H1 (cell line): Measurements from ENCODE around the gene TMEM126B. TPM values are rescaled to one million over a fixed set of nuclear protein-coding genes. Genes with fewer than 3 reads are reported as not detected.

ENCODE experiments used
- CTCF ChIA-PET: fragments of 300-600 bp; sonication (Branson Sonifier 250); formaldehyde crosslinking; loops from one replicate; lab custom pipeline; 2021; ENCODE audit not compliant: partially characterized antibody; lab: Charles Lee
- POLR2A ChIA-PET: fragments of 300-600 bp; sonication (Branson Sonifier 250); formaldehyde crosslinking; loops from one replicate; lab custom pipeline; 2021; ENCODE audit warnings: inconsistent platforms; ENCODE audit not compliant: partially characterized antibody; lab: Charles Lee
- DNase-seq, 2 experiments: peaks; one replicate each; pipeline versions ENCODE4 v3.0.0 to v3.0.0-alpha.2; 2010 to 2022; ENCODE audit warnings: low spot score in 2 of 2, low read depth in 1 of 2, mixed read lengths in 1 of 2
- FAIRE-seq: peaks from 2 replicates; lab custom pipeline; 2011; peaks lifted over from hg19 to GRCh38; lab: Jason Lieb, UNC
- H2AFZ ChIP-seq: 2 replicates; pipeline ENCODE4 v1.8.1; 2012; ENCODE audit warnings: low read length, inconsistent platforms
- H2AK5ac ChIP-seq: 2 replicates; pipeline ENCODE4 v1.6.1; 2013; ENCODE audit warnings: low read depth, low read length
- H2BK120ac ChIP-seq: replicated peaks from 2 replicates; pipeline ENCODE3; 2013; ENCODE audit warnings: low read depth, low read length, inconsistent platforms
- H2BK12ac ChIP-seq: 2 replicates; pipeline ENCODE4 v1.6.1; 2013; ENCODE audit warnings: low read depth, low read length
- H2BK15ac ChIP-seq: 2 replicates; pipeline ENCODE4 v1.6.1; 2013; ENCODE audit warnings: low read length
- H2BK20ac ChIP-seq: 2 replicates; pipeline ENCODE4 v1.6.1; 2013; ENCODE audit warnings: low read length
- H2BK5ac ChIP-seq: 2 replicates; pipeline ENCODE4 v1.6.1; 2013; ENCODE audit warnings: low read depth, low read length
- H3K14ac ChIP-seq: 2 replicates; pipeline ENCODE4 v1.6.1; 2013; ENCODE audit warnings: inconsistent platforms; ENCODE audit not compliant: insufficient read length
- H3K18ac ChIP-seq: 2 replicates; pipeline ENCODE4 v1.6.1; 2013; ENCODE audit warnings: low read length; ENCODE audit errors: extremely low read depth
- H3K23ac ChIP-seq: 2 replicates; pipeline ENCODE4 v1.6.1; 2013; ENCODE audit warnings: inconsistent platforms; ENCODE audit not compliant: insufficient read length
- H3K23me2 ChIP-seq: 2 replicates; pipeline ENCODE4 v1.6.1; 2013; ENCODE audit warnings: low read depth, low read length
- H3K27ac ChIP-seq: 2 replicates; pipeline ENCODE4 v1.6.1; 2011; ENCODE audit warnings: low read depth, low read length, inconsistent platforms
- H3K27me3 ChIP-seq, 4 experiments: replicated peaks in 1 of 4; 1 replicate in 1 of 4; 2 replicates in 3 of 4; pipeline versions ENCODE4 v1.6.1 to v1.8.1; 2011 to 2013; ENCODE audit warnings: low read length in 3 of 4, mild to moderate bottlenecking in 3 of 4, inconsistent platforms in 2 of 4, mixed read lengths in 2 of 4, moderate library complexity in 1 of 4; ENCODE audit not compliant: control insufficient read depth in 3 of 4, insufficient read depth in 3 of 4; ENCODE audit errors: extremely low read depth in 1 of 4
- H3K36me3 ChIP-seq, 4 experiments: 2 replicates each; pipeline versions ENCODE4 v1.6.1 to v1.8.1; 2011 to 2013; ENCODE audit warnings: mild to moderate bottlenecking in 4 of 4, low read length in 3 of 4, moderate library complexity in 2 of 4, control low read depth in 1 of 4, inconsistent platforms in 1 of 4; ENCODE audit not compliant: insufficient read depth in 4 of 4, control insufficient read depth in 2 of 4
- H3K4ac ChIP-seq: replicated peaks from 2 replicates; pipeline ENCODE3; 2013; ENCODE audit warnings: low read length, low read depth, mixed read lengths, inconsistent platforms; ENCODE audit not compliant: insufficient read length
- H3K4me1 ChIP-seq, 4 experiments: replicated peaks in 1 of 4; 1 replicate in 1 of 4; 2 replicates in 3 of 4; pipeline versions ENCODE4 v1.6.1 to v1.8.1; 2011 to 2013; ENCODE audit warnings: low read length in 3 of 4, inconsistent platforms in 2 of 4, mixed read lengths in 1 of 4; ENCODE audit not compliant: insufficient read depth in 4 of 4, control insufficient read depth in 3 of 4
- H3K4me2 ChIP-seq, 2 experiments: 2 replicates each; pipeline versions ENCODE4 v1.6.1 to v1.8.1; 2011 to 2013; ENCODE audit warnings: low read depth in 2 of 2, low read length in 2 of 2, control low read depth in 1 of 2, inconsistent platforms in 1 of 2, mild to moderate bottlenecking in 1 of 2; ENCODE audit not compliant: insufficient read depth in 1 of 2
- H3K4me3 ChIP-seq, 4 experiments: fragments of 200-600, 300-600 bp in 1 of 4; sonication (generic), shearing (Covaris generic), sonication (Bioruptor Twin) in 1 of 4; 2 replicates each; pipeline versions ENCODE4 v1.5.1 to v1.8.1; 2011 to 2016; ENCODE audit warnings: low read length in 4 of 4, low read depth in 3 of 4, control low read depth in 2 of 4, inconsistent platforms in 2 of 4, mild to moderate bottlenecking in 2 of 4, mixed read lengths in 1 of 4, moderate library complexity in 1 of 4; ENCODE audit not compliant: insufficient read depth in 2 of 4; ENCODE audit errors: extremely low read depth in 1 of 4
- H3K56ac ChIP-seq: replicated peaks from 2 replicates; pipeline ENCODE3; 2013; ENCODE audit warnings: low read depth, mild to moderate bottlenecking, mixed read lengths, low read length, inconsistent platforms; ENCODE audit not compliant: insufficient read length
- H3K79me1 ChIP-seq: 2 replicates; pipeline ENCODE4 v1.6.1; 2013; ENCODE audit warnings: low read depth, low read length, control low read depth
- H3K79me2 ChIP-seq, 2 experiments: 2 replicates each; pipeline versions ENCODE4 v1.6.1 to v1.8.1; 2012 to 2013; ENCODE audit warnings: low read length in 2 of 2, mild to moderate bottlenecking in 2 of 2, inconsistent platforms in 1 of 2; ENCODE audit not compliant: insufficient read depth in 2 of 2, control insufficient read depth in 1 of 2
- H3K9ac ChIP-seq, 4 experiments: replicated peaks in 1 of 4; 1 replicate in 1 of 4; 2 replicates in 3 of 4; pipeline versions ENCODE4 v1.6.1 to v1.8.1; 2011 to 2013; ENCODE audit warnings: low read depth in 3 of 4, low read length in 3 of 4, control low read depth in 2 of 4, mild to moderate bottlenecking in 2 of 4, moderate library complexity in 2 of 4, inconsistent platforms in 1 of 4; ENCODE audit errors: extremely low read depth in 1 of 4
- H3K9me3 ChIP-seq, 2 experiments: 2 replicates each; pipeline versions ENCODE4 v1.6.1 to v1.8.1; 2012 to 2013; ENCODE audit warnings: mild to moderate bottlenecking in 2 of 2, moderate library complexity in 2 of 2, control low read depth in 1 of 2, inconsistent platforms in 1 of 2, low read depth in 1 of 2, low read length in 1 of 2, mixed read lengths in 1 of 2; ENCODE audit not compliant: insufficient read depth in 2 of 2
- H4K20me1 ChIP-seq, 2 experiments: replicated peaks in 1 of 2; 2 replicates each; pipeline versions ENCODE3 to v1.8.1; 2011 to 2013; ENCODE audit warnings: inconsistent platforms in 2 of 2, low read length in 2 of 2, mild to moderate bottlenecking in 1 of 2; ENCODE audit not compliant: insufficient read depth in 2 of 2, control insufficient read depth in 1 of 2
- H4K5ac ChIP-seq: 2 replicates; pipeline ENCODE4 v1.6.1; 2013; ENCODE audit warnings: low read length, low read depth, mixed read lengths, inconsistent platforms; ENCODE audit not compliant: insufficient read length
- H4K8ac ChIP-seq: 2 replicates; pipeline ENCODE4 v1.8.0; 2013; ENCODE audit warnings: mild to moderate bottlenecking, moderate library complexity, low read length, inconsistent platforms; ENCODE audit not compliant: insufficient read depth; ENCODE audit errors: extremely low read depth
- H4K91ac ChIP-seq: replicated peaks from 2 replicates; pipeline ENCODE3; 2013; ENCODE audit warnings: low read length, mixed read lengths, inconsistent platforms; ENCODE audit not compliant: insufficient read length
- BRCA1 ChIP-seq: IDR thresholded peaks from 2 replicates; pipeline ENCODE4 v1.6.1; 2012; ENCODE audit warnings: low read depth, low read length, improper control_type of control experiment
- CHD2 ChIP-seq: IDR thresholded peaks from 2 replicates; pipeline ENCODE4 v1.6.1; 2012; ENCODE audit warnings: low read length, improper control_type of control experiment
- CTBP2 ChIP-seq: IDR thresholded peaks from 2 replicates; pipeline ENCODE4 v1.7.0; 2011; ENCODE audit warnings: borderline replicate concordance, mild to moderate bottlenecking, moderate library complexity, mixed read lengths, low read length; ENCODE audit not compliant: insufficient read depth, insufficient read length
- KDM1A ChIP-seq: fragments of 200-600, 300-600 bp; sonication (generic); IDR thresholded peaks from 2 replicates; pipeline ENCODE4 v1.7.1; 2016; ENCODE audit warnings: mild to moderate bottlenecking, low read length, borderline replicate concordance
- MAX ChIP-seq: IDR thresholded peaks from 2 replicates; pipeline ENCODE4 v1.6.1; 2012; ENCODE audit warnings: inconsistent platforms
- NANOG ChIP-seq: IDR thresholded peaks from 2 replicates; pipeline ENCODE4 v1.6.1; 2011; ENCODE audit warnings: low read length, low read depth, mild to moderate bottlenecking, inconsistent platforms; ENCODE audit not compliant: insufficient read depth, poor library complexity, severe bottlenecking
- PHF8 ChIP-seq: fragments of 200-600 bp; sonication (generic); conservative IDR thresholded peaks from 2 replicates; pipeline ENCODE4 v1.7.1; 2012; ENCODE audit warnings: low read depth, mild to moderate bottlenecking, inconsistent platforms, low read length, moderate library complexity
- RNF2 ChIP-seq: fragments of 200-900, 300-1000 bp; sonication (generic); IDR thresholded peaks from 2 replicates; pipeline ENCODE4 v1.7.1; 2016; ENCODE audit warnings: borderline replicate concordance, low read depth, mild to moderate bottlenecking, antibody characterized with exemption, low read length; ENCODE audit not compliant: poor library complexity, severe bottlenecking; ENCODE audit errors: missing control alignments
- SP1 ChIP-seq: IDR thresholded peaks from 2 replicates; pipeline ENCODE4 v1.6.1; 2011; ENCODE audit warnings: low read depth, low read length
- SUZ12 ChIP-seq: fragments of 200-600 bp; sonication (generic); IDR thresholded peaks from 2 replicates; pipeline ENCODE4 v1.6.1; 2012; ENCODE audit warnings: mild to moderate bottlenecking, inconsistent platforms, low read length, moderate library complexity, mixed read lengths
- TAF1 ChIP-seq: IDR thresholded peaks from 2 replicates; pipeline ENCODE4 v1.6.1; 2011; ENCODE audit warnings: mild to moderate bottlenecking, low read depth, low read length
- TBP ChIP-seq: IDR thresholded peaks from 2 replicates; pipeline ENCODE4 v1.6.1; 2011; ENCODE audit warnings: low read depth, low read length, improper control_type of control experiment
- WGBS, 2 experiments: shearing (Covaris generic) in 1 of 2; methylation state at CpG; one replicate each; pipeline versions ENCODE4 v1.1.6 to v1.1.7; 2013 to 2015; ENCODE audit warnings: low lambda C conversion rate in 2 of 2, mixed read lengths in 2 of 2, inconsistent platforms in 1 of 2, low coverage in 1 of 2, missing lambda C conversion rate in 1 of 2; ENCODE audit not compliant: insufficient replicate concordance in 2 of 2, insufficient coverage in 1 of 2, insufficient read length in 1 of 2; ENCODE audit errors: extremely low coverage in 1 of 2, missing lambda C conversion rate in 1 of 2; 5-methylcytosine and 5-hydroxymethylcytosine counted together
- polyA plus RNA-seq, 7 experiments: library from polyadenylated mRNA; depleted of rRNA in 3 of 7; stranded (reverse) in 5 of 7; unstranded in 2 of 7; fragments of >200 nt in 5 of 7; fragments of 200-250 nt in 2 of 7; gene quantifications; 1 replicate in 5 of 7; 2 replicates in 1 of 7; 4 replicates in 1 of 7; pipeline versions ENCODE4 v1.2.1 to v1.2.3, GENCODE V29; 2011 to 2013; ENCODE audit warnings: missing spikeins in 2 of 7, mixed read lengths in 2 of 7
- total RNA-seq: library from RNA; stranded (reverse); fragmentation: NEBNext Ultra II Directional; extraction: Animal tissue kit (Norgen Biotek cat#: 25700); gene quantifications from 2 replicates; pipeline ENCODE4 v1.2.1, GENCODE V29; 2021

Gene TMEM126B
- total and polyA plus RNA-seq, 2 of the 8 experiments (the other 6 are each of a cell fraction or from before 2014, with no cell fraction given): 85.6 to 101 TPM

- Histone ChIP-seq H3K56ac (no peak overlapping the region), H3K4ac (no peak overlapping the region), H2BK15ac (no peak overlapping the region), H3K27me3 (no peaks in the 10 kb centered on the region), H4K8ac (no peak overlapping the region), H2BK120ac (no peak overlapping the region), H3K23me2 (peaks cover 12% of the 10 kb centered on the region), H2BK5ac (no peak overlapping the region), H3K4me3 (peak overlapping the region in 2 of 4 experiments; percentile 72 to 90; a peak in 3 of 8 replicates), H3K27ac (no peak overlapping the region), H3K4me1 (peaks cover 0 to 9% (median 0%) of the 10 kb centered on the region in 4 experiments; a peak in 4 of 7 replicates), H2BK20ac (no peak overlapping the region), H4K5ac (no peak overlapping the region), H3K4me2 (peak overlapping the region; percentile 68 to 99), H3K14ac (no peak overlapping the region), H2BK12ac (no peak overlapping the region), H3K23ac (no peak overlapping the region), H2AK5ac (no peak overlapping the region), H4K91ac (no peak overlapping the region), H3K79me1 (peaks cover 2% of the 10 kb centered on the region; the same call in 1 of the 2 replicates), H3K36me3 (peaks cover 0 to 7% (median 3%) of the 10 kb centered on the region in 4 experiments; a peak in 3 of 8 replicates), H3K79me2 (peaks cover 18 to 31% of the 10 kb centered on the region in 2 experiments), H3K9me3 (no peaks in the 10 kb centered on the region), H4K20me1 (no peaks in the 10 kb centered on the region), H2AFZ (no peak overlapping the region), H3K9ac (no peak overlapping the region), H3K18ac (no peak overlapping the region)
- FAIRE-seq (no peak), DNase-seq (no peak)
- ChIA-PET POLR2A (interaction anchor here (0.7 to 2.6 kb wide), 4 partner anchors 10 to 25 kb away, joined by 3 to 20 read pairs (median 4); partner anchors contain the start of gene TMEM126A), CTCF (interaction anchor here (1.0 to 1.3 kb wide), 3 partner anchors 9 to 727 kb away, joined by 3 to 4 read pairs (median 3); no protein-coding TSS in a partner anchor)
- TF ChIP-seq CHD2 (no peak), BRCA1 (no peak), CTBP2 (no peak), PHF8 (no peak), TAF1 (no peak), TBP (no peak), MAX (no peak), SP1 (no peak), RNF2 (no peak), KDM1A (no peak), NANOG (no peak), SUZ12 (no peak)
- 72% methylated on average over 2 of the region's 2 CpGs; no CpG with 5 or more reads in 1 of the 2 experiments for WGBS, 2 experiments
Observed at GRCh38 chr11:85626496-85626895, 1.9 kb upstream of the TMEM126B start.
